SK-N-SH (cell line): ENCODE results near the gene SLC24A4. TPM values are rescaled to one million over a fixed set of nuclear protein-coding genes. Genes with fewer than 3 reads are reported as not detected.

Experiments
- CTCF ChIA-PET: fragments of 300-600, 350-600 bp; formaldehyde crosslinking; extraction: SDS; loops from one replicate; lab custom pipeline; 2021; lab: Yijun Ruan, JAX
- POLR2A ChIA-PET: fragments of 350-600 bp; sonication (Branson Sonifier 250); formaldehyde crosslinking; extraction: SDS; loops from one replicate; lab custom pipeline; 2020; ENCODE audit warnings: antibody characterized with exemption, inconsistent platforms; lab: Yijun Ruan, JAX
- DNase-seq: peaks from one replicate; pipeline ENCODE4 v3.0.0; 2012
- H2AFZ ChIP-seq: fragments of 200-600 bp; sonication (generic); 2 replicates; pipeline ENCODE4 v1.8.1; 2016; ENCODE audit warnings: antibody characterized with exemption, mild to moderate bottlenecking, low read depth
- H3F3A ChIP-seq: fragments of 200-600 bp; sonication (generic); replicated peaks from 2 replicates; pipeline ENCODE3; 2016; ENCODE audit warnings: antibody characterized with exemption, mild to moderate bottlenecking; ENCODE audit not compliant: insufficient read depth
- H3K27ac ChIP-seq, 2 experiments: fragments of 200-500 bp in 1 of 2; fragments of 200-600 bp in 1 of 2; sonication (Bioruptor generic) in 1 of 2; sonication (generic), shearing (Covaris generic) in 1 of 2; 2 replicates each; pipeline versions ENCODE4 v1.5.1 to v1.6.1; 2014 to 2016; ENCODE audit warnings: low read depth in 2 of 2, inconsistent platforms in 1 of 2, low read length in 1 of 2, mild to moderate bottlenecking in 1 of 2, mixed read lengths in 1 of 2
- H3K27me3 ChIP-seq: fragments of 200-600 bp; sonication (generic), shearing (Covaris generic); 2 replicates; pipeline ENCODE4 v1.6.1; 2016; ENCODE audit warnings: mixed run types; ENCODE audit not compliant: insufficient read depth
- H3K36me3 ChIP-seq, 2 experiments: fragments of 200-500 bp in 1 of 2; fragments of 200-600 bp in 1 of 2; sonication (Bioruptor generic) in 1 of 2; sonication (generic) in 1 of 2; replicated peaks in 1 of 2; 2 replicates each; pipeline versions ENCODE3 to v1.5.1; 2014 to 2016; ENCODE audit warnings: low read length in 1 of 2, mild to moderate bottlenecking in 1 of 2; ENCODE audit not compliant: insufficient read depth in 2 of 2, control insufficient read depth in 1 of 2
- H3K4me1 ChIP-seq, 2 experiments: fragments of 200-500 bp in 1 of 2; fragments of 200-600 bp in 1 of 2; sonication (Bioruptor generic) in 1 of 2; sonication (generic), shearing (Covaris generic) in 1 of 2; 2 replicates each; pipeline versions ENCODE4 v1.5.1 to v1.6.1; 2014 to 2016; ENCODE audit warnings: low read depth in 1 of 2, low read length in 1 of 2, mixed run types in 1 of 2; ENCODE audit not compliant: insufficient read depth in 2 of 2, control insufficient read depth in 1 of 2
- H3K4me2 ChIP-seq: fragments of 200-600 bp; sonication (generic), shearing (Covaris generic); 2 replicates; pipeline ENCODE4 v1.6.1; 2017; ENCODE audit warnings: mixed run types
- H3K4me3 ChIP-seq, 2 experiments: fragments of 200-500 bp in 1 of 2; fragments of 200-600 bp in 1 of 2; sonication (Bioruptor generic) in 1 of 2; sonication (generic), shearing (Covaris generic) in 1 of 2; 2 replicates each; pipeline versions ENCODE4 v1.5.1 to v1.8.1; 2014 to 2016; ENCODE audit warnings: low read depth in 2 of 2, inconsistent platforms in 1 of 2, low read length in 1 of 2, mild to moderate bottlenecking in 1 of 2, mixed read lengths in 1 of 2, moderate library complexity in 1 of 2
- H3K79me2 ChIP-seq: fragments of 200-600 bp; sonication (generic); 2 replicates; pipeline ENCODE4 v1.8.1; 2017; ENCODE audit warnings: mild to moderate bottlenecking; ENCODE audit not compliant: insufficient read depth
- H3K9ac ChIP-seq: fragments of 200-600 bp; sonication (generic); 2 replicates; pipeline ENCODE4 v1.6.1; 2017; ENCODE audit warnings: mixed run types
- H3K9me2 ChIP-seq: fragments of 200-600 bp; sonication (generic); 2 replicates; pipeline ENCODE4 v1.6.1; 2017; ENCODE audit warnings: mixed run types
- H3K9me3 ChIP-seq: fragments of 200-600 bp; sonication (generic); 2 replicates; pipeline ENCODE4 v1.6.1; 2017; ENCODE audit warnings: mixed run types, mild to moderate bottlenecking, moderate library complexity
- H4K20me1 ChIP-seq: fragments of 200-600 bp; sonication (generic); 2 replicates; pipeline ENCODE4 v1.6.1; 2017; ENCODE audit warnings: mild to moderate bottlenecking, mixed run types; ENCODE audit not compliant: insufficient read depth
- FOSL2 ChIP-seq: IDR thresholded peaks from 2 replicates; pipeline ENCODE4 v1.4.0; 2012; ENCODE audit warnings: low read depth, mild to moderate bottlenecking, moderate library complexity, borderline replicate concordance
- FOXJ3 ChIP-seq: sonication (generic); formaldehyde crosslinking; IDR thresholded peaks from 2 replicates; pipeline ENCODE4 v1.5.1; 2020; ENCODE audit warnings: mild to moderate bottlenecking, missing genetic modification reagents
- MXI1 ChIP-seq: IDR thresholded peaks from 2 replicates; pipeline ENCODE4 v1.6.1; 2012; ENCODE audit warnings: mild to moderate bottlenecking, low read depth, low read length, improper control_type of control experiment
- NFIC ChIP-seq: IDR thresholded peaks from 2 replicates; pipeline ENCODE4 v1.4.0; 2012; ENCODE audit warnings: borderline replicate concordance
- REST ChIP-seq: IDR thresholded peaks from 2 replicates; pipeline ENCODE4 v1.6.1; 2012; ENCODE audit warnings: mild to moderate bottlenecking, low read depth, low read length, moderate library complexity
- RXRA ChIP-seq: IDR thresholded peaks from 2 replicates; pipeline ENCODE4 v1.4.0; 2012; ENCODE audit warnings: low read depth, mild to moderate bottlenecking, borderline replicate concordance
- SIN3A ChIP-seq: IDR thresholded peaks from 2 replicates; pipeline ENCODE4 v1.6.1; 2012; ENCODE audit warnings: low read depth, mild to moderate bottlenecking, low read length, moderate library complexity, borderline replicate concordance
- SMC3 ChIP-seq: IDR thresholded peaks from 2 replicates; pipeline ENCODE4 v1.6.1; 2012; ENCODE audit warnings: low read depth, low read length, improper control_type of control experiment
- TEAD4 ChIP-seq: IDR thresholded peaks from 2 replicates; pipeline ENCODE4 v1.4.0; 2012; ENCODE audit warnings: mild to moderate bottlenecking, borderline replicate concordance; ENCODE audit not compliant: insufficient read depth
- USF2 ChIP-seq: fragments of 150-350 bp; IDR thresholded peaks from 2 replicates; pipeline ENCODE4 v1.6.1; 2017; ENCODE audit warnings: antibody characterized with exemption, low read length, low read depth, borderline replicate concordance
- WGBS: methylation state at CpG from one replicate; pipeline ENCODE4 v1.1.6; 2017; ENCODE audit warnings: low lambda C conversion rate; 5-methylcytosine and 5-hydroxymethylcytosine counted together
- polyA plus RNA-seq, 3 experiments: library from polyadenylated mRNA; depleted of rRNA; stranded (reverse); fragments of >200 nt; gene quantifications; 2 replicates each; pipeline ENCODE4 v1.2.3, GENCODE V29; 2012
- TF ChIP-seq, protein P1 (sequence below): fragments of 200-600 bp; sonication (generic); IDR thresholded peaks from 2 replicates; pipeline ENCODE4 v1.6.1; 2017; ENCODE audit warnings: antibody characterized with exemption, mild to moderate bottlenecking, moderate library complexity

The SLC24A4 gene
- polyA plus RNA-seq, 1 of the 3 experiments (the other 2 are of a cell fraction) = 0.07 TPM

DNA sequence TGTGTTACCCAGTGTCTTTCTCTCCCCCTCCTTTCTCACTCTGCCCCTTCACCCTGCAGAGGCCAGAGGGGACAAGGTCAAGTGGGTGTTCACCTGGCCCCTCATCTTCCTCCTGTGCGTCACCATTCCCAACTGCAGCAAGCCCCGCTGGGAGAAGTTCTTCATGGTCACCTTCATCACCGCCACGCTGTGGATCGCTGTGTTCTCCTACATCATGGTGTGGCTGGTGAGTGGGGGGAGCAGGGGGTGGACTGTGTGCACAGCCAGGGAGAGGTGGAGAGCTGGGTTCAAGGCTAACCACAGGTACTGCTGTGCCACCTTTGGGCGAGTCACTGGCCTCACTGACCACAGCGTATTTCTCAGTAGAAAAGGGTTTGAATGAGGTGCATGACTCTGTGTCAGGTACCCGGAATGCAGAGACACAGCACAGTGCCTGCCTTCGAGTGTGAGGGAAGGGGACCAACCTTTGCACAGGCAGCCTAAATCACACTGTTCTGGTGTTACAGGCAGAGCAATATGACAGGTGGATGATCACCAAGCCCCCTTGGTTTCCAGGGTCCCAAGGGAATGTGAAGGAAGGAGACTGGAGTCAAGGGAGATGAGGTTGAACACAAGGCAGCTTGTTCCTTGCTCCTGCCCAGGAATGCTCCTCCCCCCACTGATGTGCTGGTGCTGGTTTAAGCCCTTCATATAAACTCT, 159.8 kb downstream of the SLC24A4 start:
- H3K4me3 ChIP-seq = no peak overlapping the region

GRCh38 chr14:92484132-92484823, 161.3 kb downstream of the SLC24A4 start:
- ChIA-PET CTCF (no interaction called here), POLR2A (no interaction called here)
- Histone ChIP-seq H3K4me1 (no peaks in the 10 kb centered on the region), H3K36me3 (no peaks in the 10 kb centered on the region), H3K4me3 (no peak overlapping the region), H3K9me2 (no peaks in the 10 kb centered on the region), H3F3A (no peaks in the 10 kb centered on the region), H3K4me2 (no peak overlapping the region), H3K9ac (no peak overlapping the region), H3K79me2 (no peaks in the 10 kb centered on the region), H3K27ac (no peak overlapping the region), H2AFZ (no peak overlapping the region), H4K20me1 (no peaks in the 10 kb centered on the region), H3K27me3 (no peaks in the 10 kb centered on the region), H3K9me3 (no peaks in the 10 kb centered on the region)
- WGBS = 68% methylated on average over 7 of the region's 7 CpGs
- TF ChIP-seq REST (no peak), FOSL2 (no peak), SMC3 (no peak), RXRA (no peak), USF2 (no peak), FOXJ3 (CRISPR knock-in tag) (no peak)
- TF ChIP-seq, protein P1, sequence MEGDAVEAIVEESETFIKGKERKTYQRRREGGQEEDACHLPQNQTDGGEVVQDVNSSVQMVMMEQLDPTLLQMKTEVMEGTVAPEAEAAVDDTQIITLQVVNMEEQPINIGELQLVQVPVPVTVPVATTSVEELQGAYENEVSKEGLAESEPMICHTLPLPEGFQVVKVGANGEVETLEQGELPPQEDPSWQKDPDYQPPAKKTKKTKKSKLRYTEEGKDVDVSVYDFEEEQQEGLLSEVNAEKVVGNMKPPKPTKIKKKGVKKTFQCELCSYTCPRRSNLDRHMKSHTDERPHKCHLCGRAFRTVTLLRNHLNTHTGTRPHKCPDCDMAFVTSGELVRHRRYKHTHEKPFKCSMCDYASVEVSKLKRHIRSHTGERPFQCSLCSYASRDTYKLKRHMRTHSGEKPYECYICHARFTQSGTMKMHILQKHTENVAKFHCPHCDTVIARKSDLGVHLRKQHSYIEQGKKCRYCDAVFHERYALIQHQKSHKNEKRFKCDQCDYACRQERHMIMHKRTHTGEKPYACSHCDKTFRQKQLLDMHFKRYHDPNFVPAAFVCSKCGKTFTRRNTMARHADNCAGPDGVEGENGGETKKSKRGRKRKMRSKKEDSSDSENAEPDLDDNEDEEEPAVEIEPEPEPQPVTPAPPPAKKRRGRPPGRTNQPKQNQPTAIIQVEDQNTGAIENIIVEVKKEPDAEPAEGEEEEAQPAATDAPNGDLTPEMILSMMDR = no peak
- no peak for DNase-seq

More for the DNA sequence above, 159.8 kb downstream of the SLC24A4 start:
- TF ChIP-seq MXI1 (no peak), SIN3A (no peak), NFIC (no peak), TEAD4 (no peak), SMC3 (no peak)
- peaks cover 6% of the 10 kb centered on the region for H3F3A ChIP-seq
- no peaks in the 10 kb centered on the region for H4K20me1 ChIP-seq
- DNase-seq = no peak
- CTCF ChIA-PET = no interaction called here
- no peaks in the 10 kb centered on the region for H3K9me2 ChIP-seq
- POLR2A ChIA-PET = no interaction called here
- WGBS = 63% methylated on average over 7 of the region's 9 CpGs
- H3K27ac ChIP-seq = no peak overlapping the region
- H2AFZ ChIP-seq = no peak overlapping the region
- H3K79me2 ChIP-seq = no peaks in the 10 kb centered on the region
- no peaks in the 10 kb centered on the region for H3K36me3 ChIP-seq
- no peaks in the 10 kb centered on the region for H3K27me3 ChIP-seq
- no peaks in the 10 kb centered on the region for H3K4me1 ChIP-seq
- no peaks in the 10 kb centered on the region for H3K9me3 ChIP-seq
- H3K9ac ChIP-seq = no peak overlapping the region
- no peak overlapping the region for H3K4me2 ChIP-seq
